ENCODE measurements around the gene ARHGAP26.

ARHGAP26 gene

GRCh38 chr5:142832263-142832662, 62.1 kb downstream of the ARHGAP26 start:
- no peak for DNase-seq

GRCh38 chr5:142833517-142834449, 63.6 kb downstream of the ARHGAP26 start:
- DNase-seq = no peak

GRCh38 chr5:142834504-142834903, 64.3 kb downstream of the ARHGAP26 start:
- DNase-seq = no peak

GRCh38 chr5:142835540-142835939, 65.4 kb downstream of the ARHGAP26 start:
- DNase-seq = no peak

- DNase-seq = no peak
Measured at GRCh38 chr5:142836048-142836447, 65.9 kb downstream of the ARHGAP26 start.

GRCh38 chr5:142837081-142837725, 67.0 kb downstream of the ARHGAP26 start:
- DNase-seq = no peak

GRCh38 chr5:142838845-142839244, 68.7 kb downstream of the ARHGAP26 start:
- DNase-seq = no peak

- no peak for DNase-seq
Measured at GRCh38 chr5:142839711-142840346, 69.7 kb downstream of the ARHGAP26 start.

- no peak for DNase-seq
Measured at GRCh38 chr5:142840575-142840974, 70.4 kb downstream of the ARHGAP26 start.

- no peak for DNase-seq
Measured at GRCh38 chr5:142841511-142842265, 71.5 kb downstream of the ARHGAP26 start.

GRCh38 chr5:142842994-142843905, 73.1 kb downstream of the ARHGAP26 start:
- no peak for DNase-seq

- no peak for DNase-seq
Measured at GRCh38 chr5:142844866-142845265, 74.7 kb downstream of the ARHGAP26 start.

- no peak for DNase-seq
Measured at GRCh38 chr5:142845402-142845921, 75.3 kb downstream of the ARHGAP26 start.

- DNase-seq = no peak
Measured at GRCh38 chr5:142845954-142846398, 75.8 kb downstream of the ARHGAP26 start.

GRCh38 chr5:142846406-142846805, 76.2 kb downstream of the ARHGAP26 start:
- no peak for DNase-seq

GRCh38 chr5:142847898-142848790, 78.0 kb downstream of the ARHGAP26 start:
- no peak for DNase-seq

GRCh38 chr5:142849466-142849865, 79.3 kb downstream of the ARHGAP26 start:
- no peak for DNase-seq

GRCh38 chr5:142849880-142850279, 79.7 kb downstream of the ARHGAP26 start:
- no peak for DNase-seq

- no peak for DNase-seq
Measured at GRCh38 chr5:142851731-142852130, 81.6 kb downstream of the ARHGAP26 start.
